M059J (cell line): ENCODE measurements around the gene HMGB2. TPM values are rescaled to one million over a fixed set of nuclear protein-coding genes. Genes with fewer than 3 reads are reported as not detected.

Source experiments
- DNase-seq: peaks from one replicate; pipeline ENCODE4 v3.0.0-alpha.2; 2012; ENCODE audit warnings: low read depth
- total RNA-seq: library from RNA; depleted of rRNA; stranded (reverse); fragments of >200 nt; shearing (Covaris generic); gene quantifications from 2 replicates; pipeline ENCODE4 v1.2.3, GENCODE V29; 2014; rRNA removed

Gene HMGB2
- total RNA-seq: 168 and 224 TPM in 2 replicates

DNA sequence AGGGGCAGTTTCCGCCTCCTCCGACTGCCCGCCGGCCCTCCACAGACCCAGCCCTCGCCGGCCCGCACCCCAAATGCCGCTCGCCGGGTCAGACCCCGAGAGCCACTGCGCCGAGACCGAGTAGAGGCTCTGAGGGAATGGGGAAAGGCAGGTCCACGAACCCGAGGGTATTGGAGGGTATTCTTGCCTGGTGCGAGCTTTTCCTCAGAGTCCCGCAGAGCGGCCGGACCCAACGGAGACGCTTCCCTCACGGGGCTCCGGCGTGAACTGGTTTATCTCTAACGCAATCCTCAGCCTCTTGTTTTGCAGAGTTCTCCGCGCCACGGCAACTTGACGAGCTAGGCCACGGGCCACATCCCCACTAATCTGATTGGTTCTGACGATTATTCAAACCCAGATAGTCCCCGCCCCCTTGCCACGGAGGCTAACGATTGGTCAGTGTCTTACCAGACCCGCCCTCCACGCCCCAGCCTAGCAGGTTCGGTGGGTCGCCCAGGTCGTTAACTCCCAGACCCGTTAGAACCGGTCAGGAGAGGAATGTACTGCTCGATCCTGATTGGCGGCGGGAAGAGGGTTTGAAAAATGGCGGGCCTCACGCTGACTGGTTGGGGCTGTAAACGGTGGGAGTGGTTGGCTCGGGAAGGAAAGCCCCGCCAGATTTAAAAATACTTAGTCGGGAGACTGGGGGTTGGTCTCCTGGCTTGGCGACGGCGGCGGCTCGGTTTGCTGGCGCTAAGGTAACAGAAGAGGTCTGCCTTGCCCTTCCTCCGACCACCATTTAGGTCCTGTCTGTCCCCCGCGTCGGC lies at the start of gene HMGB2:
Gene HMGB2 (minus strand): TSS at position 274 of the 806 bp plus-strand sequence. CDS start 709 bp downstream, outside the sequence.
- peak; percentile 99 for DNase-seq

DNA sequence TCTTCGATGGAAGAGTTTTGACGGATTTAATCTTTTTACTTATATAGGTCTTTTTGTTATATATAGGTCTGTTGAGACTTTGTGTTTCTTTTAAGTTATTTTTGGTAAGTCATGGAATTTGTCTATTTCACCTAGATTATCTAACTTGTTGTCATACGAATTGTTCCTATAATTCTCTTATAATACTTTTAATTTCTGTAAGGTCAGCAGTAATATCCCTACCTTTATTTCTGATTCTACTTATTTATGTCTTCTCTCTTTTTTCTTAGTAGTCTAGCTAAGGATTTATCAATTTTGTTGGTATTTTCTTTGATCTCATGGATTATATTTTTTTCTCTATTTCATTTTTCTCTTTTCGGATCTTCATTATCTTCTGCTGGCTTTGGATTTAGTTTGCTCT lies 48.2 kb upstream of the HMGB2 start:
- no peak for DNase-seq

DNA sequence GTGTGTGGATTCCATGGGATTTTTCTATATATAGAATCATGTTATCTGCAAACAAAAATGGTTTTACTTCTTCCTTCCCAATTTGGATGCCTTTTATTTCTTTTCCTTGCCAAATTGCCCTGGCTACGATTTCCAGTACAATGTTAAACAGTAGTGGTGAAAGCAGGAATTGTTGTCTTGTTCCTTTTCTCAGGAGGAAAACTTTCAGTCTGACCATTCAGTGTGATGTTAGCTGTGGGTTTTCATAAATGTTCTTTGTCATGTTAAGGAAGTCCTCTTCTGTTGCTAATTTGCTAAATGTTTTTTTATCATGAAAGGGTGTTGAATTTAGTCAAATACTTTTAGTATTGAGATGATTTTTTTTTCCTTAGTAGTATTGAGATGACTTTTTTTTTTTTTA lies 47.5 kb upstream of the HMGB2 start:
- DNase-seq: no peak

DNA sequence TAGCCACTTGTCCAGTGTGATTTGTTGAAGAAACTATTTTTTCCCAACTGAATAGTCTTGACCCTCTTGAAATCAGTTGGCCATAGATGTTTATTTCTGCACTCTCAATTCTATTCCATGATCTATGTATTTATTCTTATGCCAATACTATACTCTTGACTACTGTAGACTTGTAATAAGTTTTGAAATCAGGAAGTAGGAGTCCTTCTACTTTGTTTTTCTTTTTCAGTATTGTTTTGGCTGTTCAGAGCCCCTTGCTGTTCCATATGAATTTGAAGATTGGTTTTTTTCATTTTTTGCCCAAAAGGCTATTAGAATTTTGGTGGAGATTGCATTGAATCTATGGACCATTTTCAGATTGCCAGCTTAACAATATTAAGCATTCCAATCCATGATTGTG lies 46.8 kb upstream of the HMGB2 start:
- no peak for DNase-seq

DNA sequence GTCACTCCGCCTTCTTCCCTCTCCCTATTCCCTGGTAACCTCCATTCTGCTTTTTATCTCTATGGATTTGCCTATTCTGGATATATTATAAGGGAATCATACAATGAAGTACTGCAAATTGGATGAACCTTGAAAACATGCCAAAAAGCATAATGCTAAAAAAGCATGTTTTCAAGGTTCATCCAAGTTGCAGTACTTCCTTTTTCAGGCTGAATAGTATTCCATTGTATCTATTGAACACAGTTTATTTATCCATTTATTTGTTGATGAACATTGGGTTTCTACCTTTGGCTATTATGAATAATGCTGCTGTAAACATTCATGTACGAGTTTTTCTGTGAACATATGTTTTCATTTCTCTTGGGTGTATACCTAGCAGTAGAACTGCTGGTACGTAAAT lies 45.8 kb upstream of the HMGB2 start:
- DNase-seq: no peak

DNA sequence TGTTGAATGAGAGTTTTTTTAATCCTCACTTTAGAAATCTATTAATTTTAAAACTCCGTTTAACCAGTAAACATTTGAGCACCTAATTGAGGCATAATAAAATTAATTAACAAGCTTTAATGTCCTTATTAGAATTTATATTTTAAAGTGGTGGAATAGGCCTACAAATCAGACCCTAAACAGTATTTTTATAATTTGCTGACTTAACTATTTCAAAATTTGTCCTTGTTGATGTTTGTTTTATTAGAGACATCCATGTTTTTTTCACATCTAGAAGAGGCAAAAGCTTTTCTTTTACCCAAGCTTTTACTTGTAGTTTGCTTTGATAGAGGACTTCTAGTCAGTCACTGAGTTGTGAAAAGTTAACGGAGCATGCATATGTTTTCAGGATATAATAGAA lies 40.4 kb upstream of the HMGB2 start:
- no peak for DNase-seq

DNA sequence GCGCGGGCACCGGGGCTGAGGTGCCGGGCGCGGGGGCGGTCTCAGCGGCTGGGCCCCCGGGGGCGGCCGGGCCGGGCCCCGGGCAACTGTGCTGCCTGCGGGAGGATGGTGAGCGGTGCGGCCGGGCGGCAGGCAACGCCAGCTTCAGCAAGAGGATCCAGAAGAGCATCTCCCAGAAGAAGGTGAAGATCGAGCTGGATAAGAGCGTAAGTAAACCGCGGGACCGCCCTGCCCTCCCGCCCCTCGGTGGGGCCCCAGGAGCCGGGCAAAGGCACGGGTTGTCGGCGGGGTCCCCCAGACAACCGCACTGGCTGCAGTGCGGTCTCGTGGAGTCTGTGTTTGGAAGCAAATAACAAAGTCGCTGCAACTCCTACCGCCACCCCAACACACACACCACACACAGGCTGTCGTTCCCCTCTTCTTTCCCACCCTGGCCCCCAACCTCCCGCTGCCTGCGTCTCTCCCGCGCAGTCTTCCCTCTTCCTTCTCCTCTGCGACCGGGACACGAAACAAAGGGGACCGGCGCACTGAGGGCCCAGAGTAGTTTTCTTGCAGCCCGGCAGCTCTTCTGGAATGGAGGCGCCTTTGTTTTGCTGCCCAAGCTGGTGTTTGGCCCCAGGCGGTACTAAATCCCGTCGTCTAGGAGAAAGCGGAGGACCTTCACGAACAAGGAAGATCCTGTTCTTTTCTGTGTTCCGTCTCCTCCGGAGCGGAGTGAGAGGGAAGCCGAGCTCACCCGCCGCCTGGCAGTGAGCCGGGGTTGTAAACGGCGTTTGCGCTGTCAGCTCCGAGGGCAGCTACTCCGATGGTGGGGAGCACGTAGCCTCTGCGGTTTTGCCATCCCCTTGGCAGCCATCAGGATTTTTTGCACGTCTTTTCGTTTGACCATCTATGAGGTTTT lies 37.4 kb upstream of the HMGB2 start:
- peak; percentile 72 for DNase-seq

DNA sequence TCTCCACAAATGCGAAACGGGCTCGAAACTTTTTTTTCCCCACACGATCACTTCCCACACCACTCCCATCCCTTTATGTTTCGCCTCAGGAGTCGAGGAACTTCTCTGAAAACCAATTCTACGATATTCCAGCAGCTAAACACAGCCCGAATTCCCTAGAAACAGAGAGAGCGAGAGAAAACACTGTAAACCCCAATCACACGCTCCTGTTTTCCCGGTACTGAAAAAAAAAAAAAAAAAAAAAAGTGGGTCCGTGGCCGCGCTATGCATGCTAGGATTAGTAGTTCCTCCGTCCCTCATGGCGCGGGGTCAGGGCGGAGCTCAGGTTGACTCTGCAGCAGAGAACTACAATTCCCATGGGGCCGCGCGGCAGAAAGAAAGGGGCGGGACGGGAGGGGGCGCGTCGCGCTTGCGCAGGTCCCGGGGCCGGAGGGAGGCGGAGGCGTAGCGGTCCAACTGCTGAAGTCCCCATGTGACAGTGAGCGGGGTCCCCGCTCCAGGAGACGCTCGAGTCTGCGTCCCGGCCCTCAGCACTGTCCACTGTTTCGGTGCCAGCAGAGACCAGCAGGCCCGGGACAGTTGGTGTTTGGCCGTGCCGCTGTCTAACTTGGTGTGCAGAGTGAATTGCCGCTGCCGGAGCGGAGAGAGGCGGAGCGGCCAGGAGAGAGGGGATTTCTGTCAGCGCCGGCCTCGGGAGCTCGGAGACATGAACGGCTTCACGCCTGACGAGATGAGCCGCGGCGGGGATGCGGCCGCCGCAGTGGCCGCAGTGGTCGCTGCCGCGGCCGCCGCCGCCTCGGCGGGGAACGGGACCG lies 36.5 kb upstream of the HMGB2 start, which contains the start of gene SAP30:
Gene SAP30 (plus strand): TSS at position 478 of the 815 bp plus-strand sequence. CDS start 229 bp downstream, at position 707.
- DNase-seq: peak; percentile 95

DNA sequence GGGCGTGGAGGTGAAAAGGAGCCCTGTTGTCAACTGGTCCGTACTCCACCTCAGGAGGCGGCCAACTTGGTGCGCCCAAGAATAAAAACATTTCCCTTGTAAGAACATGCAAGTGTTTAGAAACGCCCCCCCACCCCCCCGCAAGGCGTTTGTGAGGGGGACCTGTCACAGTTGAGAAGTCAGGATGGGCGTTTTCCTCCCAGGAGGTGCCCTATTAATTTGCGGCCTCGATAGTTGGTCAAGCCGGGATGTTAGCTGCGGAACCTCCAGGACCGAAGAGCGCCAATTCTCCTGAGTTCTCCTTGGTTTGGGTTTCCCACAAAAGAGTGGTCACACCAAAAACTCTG lies 35.9 kb upstream of the HMGB2 start:
- DNase-seq: no peak

DNA sequence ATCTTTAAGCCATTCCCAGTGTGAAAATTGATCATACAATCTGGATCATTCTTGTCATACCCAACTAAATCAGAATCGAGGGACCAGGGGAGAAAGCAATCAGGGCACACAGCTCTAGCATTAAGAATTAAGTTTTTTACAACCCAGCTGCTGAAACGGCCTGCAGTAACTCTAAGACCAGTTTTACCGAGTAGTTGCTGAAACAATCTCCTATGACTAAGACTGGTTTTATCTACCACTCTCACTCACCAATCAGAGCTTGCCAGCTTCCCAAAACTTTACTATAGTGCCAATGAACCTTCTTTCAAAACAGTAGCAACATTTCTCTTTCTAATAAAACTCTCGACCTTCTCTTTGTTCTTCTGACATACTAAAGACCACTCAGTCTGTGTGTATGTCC lies 33.8 kb upstream of the HMGB2 start:
- peak; percentile 60 for DNase-seq

DNA sequence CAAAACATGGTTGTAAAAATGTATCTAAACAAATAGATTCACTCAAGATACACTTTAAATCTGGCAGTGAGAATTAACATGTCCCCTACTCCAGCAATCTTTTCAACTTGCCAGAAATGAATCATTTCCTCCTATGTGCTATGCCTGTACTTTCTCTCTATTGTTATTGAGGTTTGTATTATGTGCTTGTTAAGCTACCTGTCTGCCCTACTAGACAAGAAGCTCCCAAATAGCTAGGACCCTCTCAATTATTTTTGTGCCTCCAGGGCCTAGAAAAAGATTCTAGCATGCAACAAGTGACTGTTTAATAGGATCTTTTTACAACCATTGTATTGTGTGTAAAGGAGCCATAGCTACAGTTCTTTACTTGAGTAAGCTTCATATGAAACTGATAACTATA lies 33.1 kb upstream of the HMGB2 start:
- DNase-seq: peak; percentile 21

DNA sequence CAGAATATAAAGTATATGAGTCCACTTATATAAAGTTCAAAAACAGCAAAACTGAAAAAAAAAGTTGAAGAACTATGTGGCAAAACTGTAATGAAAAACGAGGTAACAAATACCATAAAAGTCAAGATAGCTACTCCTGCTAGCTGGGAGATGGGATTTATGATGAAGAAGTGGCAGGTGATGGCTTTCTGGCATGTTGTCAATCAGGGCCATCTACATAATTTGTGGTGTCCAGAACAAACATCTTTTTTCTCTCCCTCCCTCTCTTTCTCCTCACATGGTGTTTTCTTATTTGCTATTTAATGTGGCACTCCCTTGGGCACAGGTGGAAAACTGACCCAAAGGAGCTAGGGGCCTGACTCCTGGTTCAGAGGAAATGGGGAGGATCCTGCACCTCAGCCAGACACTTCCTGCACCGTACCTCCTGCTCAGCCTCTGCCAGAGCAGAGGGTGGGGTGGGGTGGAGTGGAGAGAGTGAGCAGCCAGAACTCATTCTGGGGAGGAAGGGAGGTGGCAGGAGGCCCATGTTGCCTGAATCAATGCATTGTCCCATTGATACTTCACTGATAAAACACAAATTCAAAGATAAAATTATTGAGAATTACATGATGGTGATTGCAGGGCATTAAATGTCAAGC lies 31.3 kb upstream of the HMGB2 start:
- no peak for DNase-seq

DNA sequence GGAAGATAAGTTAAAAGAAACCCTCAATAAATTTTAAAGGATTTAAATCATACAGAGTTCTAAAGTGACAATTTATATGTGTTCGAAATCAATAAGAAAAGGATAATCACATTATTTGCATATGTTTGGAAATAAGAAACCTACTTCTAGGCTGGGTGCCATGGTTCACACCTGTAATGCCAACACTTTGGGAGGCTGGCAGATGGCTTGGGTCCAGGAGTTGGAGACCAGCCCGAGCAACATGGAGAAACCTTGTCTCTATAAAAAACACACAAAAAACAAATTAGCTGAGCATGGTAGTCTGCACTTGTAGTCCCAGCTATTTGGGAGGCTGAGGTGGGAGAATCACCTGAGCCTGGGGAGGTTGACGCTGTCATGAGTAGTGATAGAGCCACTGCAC lies 28.5 kb upstream of the HMGB2 start:
- no peak for DNase-seq

DNA sequence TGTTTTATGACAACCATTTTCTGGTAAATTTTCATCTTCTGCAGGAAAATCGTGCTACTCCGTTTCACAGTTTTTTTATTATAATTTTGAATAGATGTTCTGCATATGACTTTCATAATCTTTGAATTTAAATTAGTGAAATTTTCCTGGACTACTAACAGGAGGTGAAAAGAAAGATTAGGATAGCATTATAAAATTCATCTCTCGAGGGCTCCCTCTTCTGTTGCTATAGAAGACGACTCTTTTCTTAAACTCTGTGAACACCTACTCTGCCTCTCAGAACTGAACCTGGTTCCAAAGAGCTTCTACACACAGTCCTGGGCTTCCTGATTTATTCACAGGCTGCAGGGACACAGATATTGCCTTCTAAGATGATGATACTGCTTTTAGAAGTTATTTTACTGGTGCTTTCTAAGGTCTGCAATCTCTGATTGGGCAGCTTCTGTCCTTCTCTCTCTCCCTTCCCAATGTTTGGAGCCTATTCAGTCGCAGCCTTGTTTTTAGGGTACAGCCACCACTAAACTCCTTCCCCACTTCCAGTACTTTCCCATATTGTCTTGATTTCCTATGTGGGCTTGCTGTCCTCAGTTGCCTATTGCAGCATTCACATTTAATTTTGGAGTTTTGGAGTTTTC lies 26.5 kb upstream of the HMGB2 start:
- peak; percentile 32 for DNase-seq

DNA sequence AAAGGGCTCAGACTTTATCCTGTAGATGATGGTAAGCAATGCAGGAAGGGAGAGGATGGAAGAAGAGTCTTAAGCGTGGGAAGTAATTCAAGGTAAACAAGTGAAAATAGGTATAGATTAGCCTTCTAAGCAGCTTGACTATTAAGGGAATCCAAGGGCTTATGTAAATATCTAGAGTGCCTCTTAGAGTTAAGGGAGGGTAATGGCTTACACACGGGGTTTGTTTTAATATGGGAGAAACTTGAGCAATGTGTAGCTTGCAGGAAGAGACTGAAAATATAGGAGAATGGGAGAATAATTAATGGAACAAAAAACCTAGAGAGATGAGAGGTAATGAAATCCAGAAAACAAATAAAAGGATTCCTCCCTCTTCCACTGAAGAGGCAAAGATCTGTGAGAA lies 23.8 kb upstream of the HMGB2 start:
- no peak for DNase-seq

DNA sequence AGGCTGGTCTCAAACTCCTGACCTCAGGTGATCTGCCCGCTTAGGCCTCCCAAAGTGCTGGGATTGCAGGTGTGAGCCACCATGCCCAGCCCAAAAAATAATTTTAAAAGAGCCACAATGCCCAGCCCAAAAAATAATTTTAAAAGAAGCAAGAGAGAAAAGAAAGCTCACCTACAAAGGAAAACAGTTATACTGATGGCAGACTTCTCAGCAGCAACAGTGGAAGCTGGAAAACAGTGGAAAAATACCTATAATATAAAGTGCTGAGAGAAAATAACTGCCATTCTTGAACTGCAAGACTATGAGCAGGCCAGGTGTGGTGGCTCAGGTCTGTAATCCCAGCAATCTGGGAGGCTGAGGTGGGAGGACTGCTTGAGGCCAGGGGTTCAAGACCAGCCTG lies 13.3 kb upstream of the HMGB2 start:
- no peak for DNase-seq

DNA sequence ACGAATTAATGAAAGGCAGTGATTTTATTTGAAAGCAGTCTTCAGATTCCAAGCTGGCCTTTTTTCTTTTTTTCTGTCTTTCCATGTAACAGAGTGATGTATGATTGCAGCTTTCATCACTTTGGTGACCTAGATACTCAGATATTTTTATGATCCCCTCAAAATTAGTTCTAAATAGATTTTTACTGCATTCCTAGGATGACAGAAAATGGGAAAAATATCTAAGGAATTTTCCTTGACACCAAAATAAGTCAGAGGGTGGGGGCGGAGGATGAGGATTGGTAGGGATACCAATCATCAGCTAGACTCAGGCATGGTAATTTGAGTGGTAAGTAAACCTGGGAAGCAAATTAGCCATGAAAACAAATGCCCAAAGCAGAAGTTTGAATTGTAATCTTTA lies 11.9 kb upstream of the HMGB2 start:
- DNase-seq: peak; percentile 83

DNA sequence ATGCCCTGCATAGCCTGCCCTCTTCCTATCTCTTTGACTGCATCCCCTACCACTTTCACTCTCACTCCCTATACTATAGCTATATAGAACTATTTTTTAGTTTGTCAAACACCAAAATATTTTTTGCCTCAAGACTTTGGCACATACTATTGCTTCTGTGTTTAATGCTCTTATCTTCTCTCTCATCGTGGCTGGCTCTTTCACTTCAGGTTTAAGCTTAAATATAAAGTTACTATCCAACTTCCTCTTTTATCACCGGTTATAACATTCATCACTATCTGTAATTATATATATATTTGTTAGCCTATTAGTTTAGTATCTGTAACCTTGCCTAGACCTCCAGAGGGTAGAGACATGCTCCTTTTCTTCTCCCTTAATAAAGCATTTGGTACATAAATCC lies 11.5 kb upstream of the HMGB2 start:
- DNase-seq: no peak

DNA sequence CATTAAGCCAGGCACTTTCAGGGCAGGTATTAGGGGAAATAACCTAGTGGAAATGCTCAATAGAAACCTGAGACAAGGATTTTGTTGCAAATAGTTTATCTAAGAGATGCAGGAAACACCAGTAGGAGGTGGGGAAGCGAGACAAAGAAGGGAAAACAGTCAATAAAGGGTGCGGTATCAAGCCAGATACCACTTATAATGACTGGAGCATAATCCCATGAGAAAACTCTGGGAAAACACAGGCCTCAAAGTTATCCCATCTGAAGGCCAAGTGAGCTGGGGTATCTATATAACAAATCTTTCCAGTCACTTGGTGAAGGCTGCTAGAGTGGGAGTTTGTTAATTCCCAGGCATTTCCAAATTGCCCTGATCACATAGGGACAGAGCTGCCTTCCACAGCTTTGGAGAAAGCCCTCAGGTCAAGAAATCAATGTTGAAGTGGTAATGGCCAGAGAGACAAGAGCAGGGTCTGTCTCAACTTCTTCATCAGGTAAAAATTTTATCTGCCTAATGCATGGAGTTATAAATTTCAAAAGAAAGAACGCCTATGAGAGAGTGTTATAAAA lies 9.8 kb upstream of the HMGB2 start:
- DNase-seq: no peak

DNA sequence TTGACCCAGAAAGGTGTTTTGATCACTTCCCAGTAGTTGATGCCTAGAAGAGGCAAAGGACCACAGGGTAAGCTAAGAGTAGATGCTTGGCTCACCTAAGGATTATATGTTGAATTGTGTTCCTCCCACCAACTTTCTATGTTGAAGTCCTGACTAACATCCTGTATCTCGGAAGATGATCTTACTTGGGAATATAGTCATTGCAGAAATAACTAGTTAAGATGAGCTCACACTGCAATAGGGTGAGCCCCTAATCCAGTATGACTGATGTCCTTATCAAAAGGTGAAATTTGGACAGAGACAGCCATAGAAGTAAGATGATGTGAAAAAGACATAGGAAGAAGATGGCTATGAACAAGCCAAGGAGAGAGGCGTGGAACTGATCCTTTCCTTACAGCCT lies 3.3 kb upstream of the HMGB2 start:
- no peak for DNase-seq
